MV-4-11 (cell line): ENCODE data around the gene NRIP2.

ENCODE experiments used
- DNase-seq: peaks from one replicate; lab custom pipeline; 2025; lab: John Stamatoyannopoulos, UW

Gene NRIP2

GRCh38 chr12:2805143-2805520 lies 29.7 kb downstream of the NRIP2 start:
- no peak for DNase-seq

DNA sequence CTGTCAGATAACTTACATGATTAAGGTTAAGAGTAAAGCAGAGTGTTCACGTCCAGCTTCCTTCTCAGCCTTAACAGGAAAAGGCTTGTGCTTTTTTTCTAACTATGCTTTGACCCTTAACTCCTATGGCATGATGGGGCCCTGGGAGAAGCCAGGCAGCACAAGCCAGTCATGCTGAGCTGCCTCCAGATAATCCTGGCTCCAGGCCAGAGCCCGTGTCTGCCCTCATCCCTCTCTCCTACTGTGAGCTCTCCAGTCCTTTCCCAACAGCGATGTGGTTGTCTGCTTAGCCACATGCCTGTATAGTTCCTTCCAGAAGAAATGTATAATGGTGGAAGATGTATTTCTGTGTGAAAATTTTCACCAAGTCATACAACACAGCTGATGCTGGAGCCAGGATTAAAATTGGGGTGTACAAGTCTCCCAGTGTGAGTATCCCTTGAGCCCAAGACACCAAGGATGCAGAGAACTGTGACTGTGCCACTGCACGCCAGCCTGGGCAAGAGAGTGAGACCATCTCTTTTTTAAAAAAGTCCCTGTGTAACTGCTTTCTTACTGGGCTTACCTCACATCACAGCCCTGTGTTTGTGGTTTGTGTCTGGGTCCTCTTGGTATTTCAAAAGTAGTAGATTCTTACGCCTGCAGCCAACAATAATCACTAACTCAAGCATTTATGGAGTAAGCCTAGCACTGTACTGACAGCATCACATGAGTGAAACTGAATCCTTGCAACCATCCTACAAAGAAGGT lies 30.3 kb downstream of the NRIP2 start:
- no peak for DNase-seq

- no peak for DNase-seq
Measured at GRCh38 chr12:2803635-2804392, 31.0 kb downstream of the NRIP2 start.

DNA sequence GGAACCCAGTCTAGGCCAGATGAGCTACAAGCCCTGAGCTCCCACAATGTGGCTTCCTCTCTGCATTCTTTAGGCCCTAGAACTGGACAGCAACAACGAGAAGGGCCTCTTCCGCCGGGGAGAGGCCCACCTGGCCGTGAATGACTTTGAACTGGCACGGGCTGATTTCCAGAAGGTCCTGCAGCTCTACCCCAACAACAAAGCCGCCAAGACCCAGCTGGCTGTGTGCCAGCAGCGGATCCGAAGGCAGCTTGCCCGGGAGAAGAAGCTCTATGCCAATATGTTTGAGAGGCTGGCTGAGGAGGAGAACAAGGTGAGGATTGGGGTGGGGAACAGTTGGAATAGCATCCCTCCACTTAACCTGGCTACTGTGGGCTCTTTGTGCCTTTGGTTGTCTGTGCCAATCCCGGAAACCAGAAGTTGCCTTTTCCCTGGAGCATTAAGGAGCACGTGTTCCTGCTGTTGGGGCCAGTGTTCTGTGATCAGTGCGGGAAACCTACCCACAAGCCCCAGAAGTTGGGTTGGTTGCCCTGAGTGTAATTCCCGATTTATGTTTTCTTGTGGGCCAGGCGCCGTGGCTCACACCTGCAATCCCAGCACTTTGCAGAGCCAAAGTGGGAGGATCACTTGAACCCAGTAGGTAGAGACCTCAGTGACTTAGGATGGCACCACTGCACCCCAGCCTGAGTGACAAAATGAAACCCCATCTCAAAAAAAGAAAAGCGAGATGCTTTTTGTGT lies 33.6 kb downstream of the NRIP2 start:
- DNase-seq = no peak

DNA sequence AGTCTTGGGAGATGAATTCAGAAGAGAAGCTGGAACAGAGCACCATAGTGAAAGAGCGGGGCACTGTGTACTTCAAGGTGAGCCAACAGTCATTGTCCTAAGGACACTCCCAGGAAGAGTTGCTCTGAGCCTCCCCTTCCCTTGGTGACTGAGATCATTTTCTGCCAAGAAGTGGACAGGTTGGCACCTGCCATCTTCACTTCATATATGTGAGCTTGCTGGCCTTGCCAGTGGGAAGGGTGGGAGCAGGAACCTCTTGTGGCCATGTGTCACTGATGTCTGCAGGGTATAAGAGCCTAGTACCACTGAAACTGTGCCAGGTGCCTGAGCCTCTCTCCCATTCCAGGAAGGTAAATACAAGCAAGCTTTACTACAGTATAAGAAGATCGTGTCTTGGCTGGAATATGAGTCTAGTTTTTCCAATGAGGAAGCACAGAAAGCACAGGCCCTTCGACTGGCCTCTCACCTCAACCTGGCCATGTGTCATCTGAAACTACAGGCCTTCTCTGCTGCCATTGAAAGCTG lies 34.7 kb downstream of the NRIP2 start:
- DNase-seq = no peak

- DNase-seq = no peak
Measured at GRCh38 chr12:2797721-2798418, 37.0 kb downstream of the NRIP2 start.

GRCh38 chr12:2796187-2796666 lies 38.6 kb downstream of the NRIP2 start:
- no peak for DNase-seq

DNA sequence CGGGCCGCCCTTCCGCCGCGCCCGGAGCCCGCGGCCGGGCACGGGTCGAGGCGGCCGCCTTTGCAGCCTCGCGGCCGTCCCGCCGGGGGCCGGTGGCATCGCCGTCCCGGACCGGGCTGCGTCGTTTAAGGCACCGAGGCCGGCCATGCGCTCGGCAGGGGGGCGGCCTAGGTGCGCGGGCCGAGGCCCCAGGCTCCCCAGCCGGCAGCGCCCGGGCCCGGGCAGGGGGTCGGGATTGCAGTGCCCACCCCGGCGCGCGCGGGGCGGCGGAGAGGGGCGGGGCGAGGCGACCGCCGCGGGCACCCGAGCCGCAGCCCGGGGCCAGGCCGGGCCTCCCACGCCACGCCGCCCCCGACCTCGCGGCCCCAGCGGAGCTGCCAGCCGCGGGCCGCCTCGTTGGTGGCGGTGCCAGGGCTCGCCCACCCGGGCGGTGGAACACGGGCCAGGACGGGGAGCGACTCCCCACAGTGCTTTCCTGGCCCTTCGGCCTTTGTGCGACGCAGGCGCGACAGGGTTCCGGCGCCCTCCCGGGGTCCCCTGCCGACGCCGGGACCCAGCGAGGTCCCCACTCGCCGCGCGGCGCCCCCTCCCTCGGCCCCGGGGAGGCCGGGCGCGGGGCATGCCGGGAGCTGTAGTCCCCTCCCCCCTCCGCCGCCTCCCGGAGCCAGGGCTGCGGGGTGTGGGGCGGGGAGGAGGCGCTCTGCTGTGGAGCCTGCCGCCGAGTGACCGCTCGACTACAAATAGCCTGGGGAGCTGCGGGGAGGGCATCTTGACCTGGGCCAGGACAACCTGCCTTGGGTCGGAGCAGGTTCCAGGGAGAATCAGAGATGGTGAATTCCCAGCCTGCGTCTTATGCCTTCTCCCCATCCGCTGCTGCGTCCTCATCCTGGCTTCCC lies 39.3 kb downstream of the NRIP2 start:
- peak; percentile 7 for DNase-seq

GRCh38 chr12:2794736-2795289 lies 40.0 kb downstream of the NRIP2 start, which contains the start of gene FKBP4:
Gene FKBP4, plus strand, starts transcription at chr12:2794970. Its CDS starts 170 bp downstream, at chr12:2795140.
- DNase-seq = peak; percentile 75

DNA sequence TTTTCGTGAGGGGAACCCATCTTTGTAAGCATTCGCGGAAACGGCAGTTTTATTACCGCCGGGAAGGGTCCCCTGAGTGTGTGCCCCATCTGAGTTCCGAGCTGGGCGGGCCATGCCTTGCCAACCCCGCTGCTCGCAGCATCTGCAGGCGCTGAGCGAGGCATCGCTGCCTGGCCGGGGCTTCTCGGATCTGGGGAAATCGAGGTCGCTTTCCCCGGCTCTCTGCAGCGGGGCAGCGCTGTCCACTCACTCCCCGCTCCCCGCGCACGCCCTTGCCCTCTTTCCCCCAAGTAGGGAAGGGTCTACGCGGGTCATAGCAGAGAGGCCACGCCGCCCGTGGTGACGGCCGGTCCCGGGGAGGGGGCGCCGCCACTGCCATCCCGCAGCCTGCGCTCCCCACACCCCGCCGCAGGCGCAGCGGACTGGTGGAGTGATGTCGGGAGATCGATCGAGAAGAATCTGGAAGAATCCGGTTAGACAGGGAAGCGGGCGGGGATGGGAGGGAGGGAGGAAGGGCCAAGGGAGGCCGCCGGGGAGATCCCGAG lies 40.6 kb downstream of the NRIP2 start:
- no peak for DNase-seq

DNA sequence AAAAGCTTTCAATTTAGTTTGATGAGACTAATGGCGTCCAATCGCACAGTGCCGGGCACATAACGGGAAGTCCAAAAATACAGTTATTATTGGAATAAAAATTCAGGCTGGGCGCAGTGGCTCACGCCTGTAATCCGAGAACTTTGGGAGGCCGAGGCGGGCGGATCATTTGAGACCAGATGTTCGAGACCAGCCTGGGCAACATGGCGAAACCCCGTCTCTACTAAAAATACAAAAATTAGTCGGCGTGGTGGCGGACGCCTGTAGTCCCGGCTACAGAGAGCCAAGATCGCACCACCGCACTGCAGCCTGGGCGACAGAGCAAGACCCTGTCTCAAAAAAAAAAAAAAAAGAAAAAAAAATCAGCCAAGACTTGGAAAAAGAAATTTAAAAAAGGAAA lies 41.3 kb downstream of the NRIP2 start:
- no peak for DNase-seq

GRCh38 chr12:2792671-2793500 lies 41.9 kb downstream of the NRIP2 start:
- DNase-seq = no peak

DNA sequence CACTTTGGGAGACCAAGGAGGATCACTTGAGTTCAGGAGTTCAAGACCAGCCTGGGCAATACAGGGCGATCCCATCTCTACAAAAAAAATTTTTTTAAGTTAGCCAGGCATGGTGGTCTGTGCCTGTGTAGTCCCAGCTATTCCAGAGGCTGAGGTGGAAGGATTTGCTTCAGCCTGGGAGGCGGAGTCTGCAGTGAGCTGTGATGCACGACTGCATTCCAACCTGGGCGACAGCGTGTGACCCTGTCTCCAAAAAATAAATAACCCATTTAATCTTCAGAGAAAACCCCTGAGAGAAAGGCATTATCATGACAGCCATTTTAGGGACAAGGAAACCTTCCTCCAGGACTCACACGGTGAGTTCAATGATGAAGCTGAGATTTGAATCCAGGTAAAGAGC lies 43.7 kb downstream of the NRIP2 start:
- DNase-seq = no peak

- no peak for DNase-seq
Measured at GRCh38 chr12:2785017-2785416, 49.8 kb downstream of the NRIP2 start.

- no peak for DNase-seq
Measured at GRCh38 chr12:2783936-2784600, 50.8 kb downstream of the NRIP2 start.

- peak; percentile 88 for DNase-seq
Measured at GRCh38 chr12:2779281-2779680, 55.6 kb downstream of the NRIP2 start.

DNA sequence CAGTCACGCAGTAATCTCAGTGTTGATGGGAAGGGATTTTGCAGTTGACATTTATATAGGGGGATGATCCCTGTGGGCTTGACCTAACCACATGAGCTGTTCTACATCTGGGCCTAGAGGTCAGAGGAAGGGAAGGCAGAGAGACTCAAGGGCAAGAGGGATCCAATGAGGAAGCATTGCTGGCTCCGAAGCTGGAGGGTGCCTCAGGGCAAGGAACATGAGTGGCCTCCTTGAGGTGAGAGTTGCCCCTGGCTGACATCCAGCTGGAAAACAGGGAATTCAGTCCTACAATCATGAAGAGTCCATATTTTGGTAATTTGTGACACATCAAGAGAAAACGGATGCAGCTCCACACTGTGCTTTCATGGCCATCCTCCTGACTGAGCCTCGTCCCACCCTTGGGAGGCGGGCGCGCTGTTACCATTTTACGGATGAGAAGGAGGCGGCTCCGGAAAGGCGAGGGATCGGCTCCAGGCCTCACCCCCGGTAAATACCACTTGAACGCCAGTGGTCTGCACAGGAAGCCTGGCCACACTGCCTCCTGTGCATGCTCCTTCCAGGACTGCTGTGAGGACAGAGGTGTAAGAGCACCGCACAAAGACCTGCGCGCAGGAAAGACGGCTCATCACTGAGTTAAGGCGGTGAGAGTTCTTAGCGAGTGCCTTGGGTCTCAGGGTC lies 58.6 kb downstream of the NRIP2 start:
- DNase-seq = no peak

DNA sequence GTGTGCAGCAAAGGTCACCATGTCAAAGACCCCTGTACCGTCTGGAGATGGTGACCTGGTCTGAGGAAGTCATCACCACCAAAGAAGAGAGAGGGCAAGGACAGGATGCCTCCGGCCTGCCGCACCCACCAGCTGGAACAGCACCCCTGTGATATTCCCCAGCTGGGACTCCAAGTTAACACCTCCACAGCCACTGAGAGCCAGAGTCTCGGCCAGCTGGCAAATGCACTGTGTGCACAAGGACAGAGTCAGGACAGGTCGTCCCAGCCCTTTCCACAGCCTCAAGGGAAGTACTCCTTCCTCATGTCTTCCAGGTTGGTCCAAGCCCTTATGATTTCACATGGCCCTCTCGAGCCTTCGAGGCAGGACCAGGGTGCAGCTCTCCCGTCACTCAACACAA lies 59.4 kb downstream of the NRIP2 start:
- no peak for DNase-seq
